Measurements from ENCODE around the gene ALG1L2.

- TF ChIP-seq TAF1 (IDR thresholded peaks at IDR 0.05; ENCODE audit: borderline replicate concordance, low read depth, low read length) (no peak), CTCF (IDR thresholded peaks at IDR 0.05) (no peak)
- TF ChIP-seq, protein P1, sequence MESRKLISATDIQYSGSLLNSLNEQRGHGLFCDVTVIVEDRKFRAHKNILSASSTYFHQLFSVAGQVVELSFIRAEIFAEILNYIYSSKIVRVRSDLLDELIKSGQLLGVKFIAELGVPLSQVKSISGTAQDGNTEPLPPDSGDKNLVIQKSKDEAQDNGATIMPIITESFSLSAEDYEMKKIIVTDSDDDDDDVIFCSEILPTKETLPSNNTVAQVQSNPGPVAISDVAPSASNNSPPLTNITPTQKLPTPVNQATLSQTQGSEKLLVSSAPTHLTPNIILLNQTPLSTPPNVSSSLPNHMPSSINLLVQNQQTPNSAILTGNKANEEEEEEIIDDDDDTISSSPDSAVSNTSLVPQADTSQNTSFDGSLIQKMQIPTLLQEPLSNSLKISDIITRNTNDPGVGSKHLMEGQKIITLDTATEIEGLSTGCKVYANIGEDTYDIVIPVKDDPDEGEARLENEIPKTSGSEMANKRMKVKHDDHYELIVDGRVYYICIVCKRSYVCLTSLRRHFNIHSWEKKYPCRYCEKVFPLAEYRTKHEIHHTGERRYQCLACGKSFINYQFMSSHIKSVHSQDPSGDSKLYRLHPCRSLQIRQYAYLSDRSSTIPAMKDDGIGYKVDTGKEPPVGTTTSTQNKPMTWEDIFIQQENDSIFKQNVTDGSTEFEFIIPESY (IDR thresholded peaks at IDR 0.05; ENCODE audit: borderline replicate concordance, low read depth) = no peak
- TF ChIP-seq, protein P2, sequence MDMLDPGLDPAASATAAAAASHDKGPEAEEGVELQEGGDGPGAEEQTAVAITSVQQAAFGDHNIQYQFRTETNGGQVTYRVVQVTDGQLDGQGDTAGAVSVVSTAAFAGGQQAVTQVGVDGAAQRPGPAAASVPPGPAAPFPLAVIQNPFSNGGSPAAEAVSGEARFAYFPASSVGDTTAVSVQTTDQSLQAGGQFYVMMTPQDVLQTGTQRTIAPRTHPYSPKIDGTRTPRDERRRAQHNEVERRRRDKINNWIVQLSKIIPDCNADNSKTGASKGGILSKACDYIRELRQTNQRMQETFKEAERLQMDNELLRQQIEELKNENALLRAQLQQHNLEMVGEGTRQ (IDR thresholded peaks at IDR 0.05; ENCODE audit: borderline replicate concordance, low read depth, low read length) = no peak
Measured at GRCh38 chr3:130077636-130078035, 4.0 kb upstream of the ALG1L2 start.

Measured in SK-N-SH (cell line).